DMS114 treated with DMSO at 0.1 percent for 48 hours (cell line): Measurements from ENCODE around the gene SHH.
A peak's percentile ranks its signal among the peaks of the same experiment; 100 is the strongest.

Experiments
- DNase-seq: peaks from one replicate; lab custom pipeline; 2025; ENCODE audit not compliant: unreplicated experiment; lab: John Stamatoyannopoulos, UW

SHH gene

GRCh38 chr7:155807789-155808548, 4.3 kb downstream of the SHH start:
- no peak for DNase-seq

DNA sequence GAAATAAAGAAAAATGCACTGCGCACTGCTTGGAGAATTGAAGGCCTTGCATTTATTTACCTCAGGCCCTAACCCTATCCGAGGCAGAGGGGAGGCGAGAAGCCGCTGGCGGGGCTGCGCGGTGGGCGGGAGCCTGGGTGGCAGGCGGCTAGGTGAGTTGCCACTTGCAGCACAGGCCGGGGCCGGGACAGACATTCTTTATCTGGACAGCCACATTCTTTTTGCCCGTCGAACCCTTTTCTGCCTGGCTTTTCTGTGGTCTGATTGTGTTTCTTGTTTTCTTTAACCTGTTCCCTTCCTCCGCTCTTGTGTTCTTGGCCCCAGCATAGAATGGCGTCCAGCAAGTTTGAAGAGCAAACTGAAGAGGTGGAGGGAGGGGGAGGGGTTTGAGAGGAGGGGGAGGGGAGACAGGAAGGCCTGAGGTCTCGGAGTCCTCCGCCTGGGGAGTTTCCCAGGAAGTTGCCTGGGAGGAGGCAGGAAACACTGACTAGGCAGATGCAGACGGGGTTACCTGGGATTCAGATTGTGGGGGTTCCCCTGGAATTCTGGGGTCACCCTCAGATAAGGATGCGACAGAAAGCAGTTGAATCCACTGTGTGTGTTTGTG, 5.1 kb downstream of the SHH start:
- no peak for DNase-seq

- no peak for DNase-seq
Measured at GRCh38 chr7:155806096-155806871, 6.0 kb downstream of the SHH start.

GRCh38 chr7:155805826-155806095, 6.5 kb downstream of the SHH start:
- DNase-seq = no peak

GRCh38 chr7:155804897-155805825, 7.1 kb downstream of the SHH start:
- DNase-seq = peak; percentile 21

DNA sequence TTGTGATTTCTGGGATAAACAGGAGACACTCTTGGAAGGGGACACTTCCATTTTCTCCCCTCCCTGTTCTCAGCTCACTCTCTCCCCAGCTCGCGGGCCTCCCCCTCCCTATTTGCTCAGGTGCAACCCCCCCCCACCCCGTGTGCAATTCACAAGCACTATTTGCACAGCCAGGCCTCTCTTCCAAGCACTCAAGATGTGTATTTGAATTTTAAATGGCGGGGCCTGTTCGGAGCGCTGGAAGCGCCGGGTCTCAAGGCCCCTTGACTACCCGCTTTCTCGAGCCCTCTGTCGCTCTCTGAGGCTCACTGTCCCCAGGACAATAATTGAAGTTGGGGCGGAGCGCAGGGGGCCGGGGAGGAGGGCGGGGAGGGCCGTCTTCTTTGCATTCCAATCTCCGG, 7.8 kb downstream of the SHH start:
- no peak for DNase-seq

GRCh38 chr7:155803418-155804376, 8.6 kb downstream of the SHH start:
- DNase-seq = no peak

DNA sequence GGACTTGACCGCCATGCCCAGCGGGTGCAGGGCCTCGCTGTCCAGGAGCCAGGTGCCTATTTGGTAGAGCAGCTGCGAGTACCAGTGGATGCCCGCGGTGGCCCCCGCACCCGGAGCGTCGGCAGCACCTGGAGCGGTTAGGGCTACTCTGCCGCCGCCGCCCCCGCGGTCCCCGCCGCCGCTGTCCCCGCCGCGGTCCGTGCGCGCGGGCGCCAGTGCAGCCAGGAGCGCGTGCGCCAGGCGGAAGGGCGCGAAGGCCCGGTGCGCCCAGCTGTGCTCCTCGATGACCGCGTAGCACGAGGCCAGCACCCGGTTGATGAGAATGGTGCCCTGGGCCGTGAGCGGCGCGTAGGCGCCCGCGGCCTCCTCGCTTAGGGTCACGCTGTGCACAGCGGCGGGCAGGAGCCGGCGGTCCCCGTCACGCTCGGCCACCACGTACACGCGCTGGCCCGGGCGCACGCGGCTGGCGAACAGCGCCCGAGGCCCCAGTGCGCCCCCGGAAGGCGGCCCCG, 9.3 kb downstream of the SHH start:
- no peak for DNase-seq

DNA sequence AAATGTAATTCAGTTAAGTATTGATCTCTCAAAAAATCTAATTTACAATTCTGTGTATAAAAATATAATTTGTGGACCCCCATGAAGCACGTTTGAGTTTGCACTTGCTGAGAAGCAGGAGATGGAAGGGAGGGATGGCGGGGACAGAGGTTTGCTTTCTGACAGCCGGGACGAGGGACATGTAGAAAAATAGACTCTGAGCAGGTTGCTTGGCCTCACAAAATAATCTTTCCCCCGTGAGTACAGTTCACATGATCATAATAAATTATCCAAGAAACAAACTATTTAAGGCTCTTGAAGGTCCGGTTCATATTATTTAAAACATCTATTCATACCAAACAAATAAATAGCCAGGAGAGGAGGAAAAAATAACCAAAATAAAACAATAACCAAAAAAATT, 10.0 kb downstream of the SHH start:
- DNase-seq = no peak

DNA sequence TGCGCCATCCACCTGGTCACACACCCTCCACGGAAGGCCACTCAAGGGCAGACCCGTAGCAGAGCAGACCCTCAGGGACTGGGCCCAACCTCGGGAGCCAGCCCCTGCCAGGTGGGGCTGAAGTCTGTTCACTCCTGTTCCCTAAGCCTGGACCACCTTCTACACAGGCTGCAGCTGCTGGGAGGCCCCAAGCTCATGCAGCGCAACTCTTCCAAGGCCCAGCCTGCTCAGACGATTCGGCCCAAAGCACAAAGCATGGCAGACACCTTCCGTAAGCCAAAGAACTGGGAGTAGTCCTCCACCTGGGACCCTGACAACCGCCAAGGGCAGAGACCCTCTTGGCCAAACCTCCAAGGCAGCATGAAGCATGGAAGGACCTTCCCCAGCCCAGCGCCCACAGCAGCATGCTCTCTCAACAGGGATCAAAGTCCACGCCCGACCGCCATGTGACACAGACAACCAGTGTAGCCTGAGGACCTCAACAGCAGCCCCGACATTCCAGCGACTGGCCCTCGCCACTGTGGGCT, 11.5 kb downstream of the SHH start:
- no peak for DNase-seq

DNA sequence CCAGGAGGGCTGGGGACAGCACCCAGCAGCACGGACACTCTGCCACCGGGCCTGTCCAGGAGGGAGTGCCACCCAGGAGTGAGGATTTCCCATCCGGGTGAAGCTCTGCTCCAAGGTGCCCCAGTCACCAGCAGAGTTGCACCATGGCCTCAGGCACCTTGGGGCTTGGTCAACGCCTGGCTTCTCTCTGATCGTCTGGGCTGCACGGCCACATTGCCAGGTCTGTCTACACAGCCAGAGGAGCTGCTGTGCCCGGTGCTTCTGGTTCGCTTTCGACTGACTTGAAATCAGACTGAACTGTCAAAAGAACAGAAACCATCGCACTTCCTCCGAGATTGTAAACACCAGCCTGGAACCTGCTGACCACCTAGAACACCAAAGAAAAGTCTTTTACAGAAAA, 12.0 kb downstream of the SHH start:
- DNase-seq = no peak

DNA sequence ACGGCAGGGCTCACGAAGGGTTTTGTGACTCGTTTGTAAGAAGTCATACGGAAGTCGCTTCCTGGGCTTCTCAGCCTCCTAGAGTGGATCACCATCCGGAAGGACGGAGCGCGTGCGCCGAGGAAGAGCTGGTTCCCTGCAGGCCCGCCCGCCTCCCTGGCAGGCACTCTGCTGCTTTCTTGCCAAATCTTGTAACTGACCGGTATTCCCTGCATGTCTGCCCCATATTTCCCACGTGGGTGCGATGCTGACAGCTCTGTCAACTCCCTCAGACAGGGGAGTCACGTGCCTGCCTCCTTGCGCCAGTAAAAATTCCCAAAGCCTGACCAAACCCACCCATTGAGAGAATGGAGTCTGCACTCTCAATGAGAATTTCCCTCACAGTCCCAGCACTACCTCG, 12.7 kb downstream of the SHH start:
- DNase-seq = no peak

DNA sequence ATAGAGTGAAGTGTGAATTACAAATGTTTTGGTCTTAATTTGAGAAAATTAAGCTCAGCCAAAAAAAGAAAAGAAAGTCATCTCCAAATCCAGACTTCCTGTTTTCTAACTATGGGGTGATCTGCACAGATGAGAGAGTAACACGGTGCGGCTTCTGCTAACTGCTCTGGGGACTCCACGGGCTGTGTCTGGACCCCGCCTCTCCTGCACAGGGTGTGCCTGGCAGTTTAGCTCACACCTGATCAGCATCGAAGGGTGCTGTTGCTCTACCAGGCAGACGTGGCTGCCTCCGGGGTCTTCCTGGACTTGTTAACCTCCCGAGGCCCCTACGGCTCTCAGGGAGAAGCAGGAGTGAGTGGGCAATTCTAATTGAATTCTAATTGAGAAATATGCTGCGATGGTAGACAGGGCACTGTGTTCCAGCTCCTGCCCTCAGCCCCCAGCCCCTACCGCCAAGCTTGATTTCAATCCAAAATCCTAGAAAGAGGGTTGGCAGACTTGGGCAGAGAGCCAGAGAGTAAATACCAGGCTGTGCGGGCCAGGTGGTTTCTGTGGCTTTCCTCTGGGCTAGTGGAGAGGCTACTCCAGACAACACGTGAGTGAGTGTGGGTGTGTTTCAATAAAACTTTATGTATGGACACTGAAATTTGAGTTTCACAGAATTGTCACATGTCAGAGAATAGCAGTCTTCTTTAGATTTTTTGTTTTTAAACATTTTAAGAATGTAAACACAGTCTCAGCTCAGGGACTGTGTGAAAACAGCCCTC, 13.4 kb downstream of the SHH start:
- DNase-seq = no peak

DNA sequence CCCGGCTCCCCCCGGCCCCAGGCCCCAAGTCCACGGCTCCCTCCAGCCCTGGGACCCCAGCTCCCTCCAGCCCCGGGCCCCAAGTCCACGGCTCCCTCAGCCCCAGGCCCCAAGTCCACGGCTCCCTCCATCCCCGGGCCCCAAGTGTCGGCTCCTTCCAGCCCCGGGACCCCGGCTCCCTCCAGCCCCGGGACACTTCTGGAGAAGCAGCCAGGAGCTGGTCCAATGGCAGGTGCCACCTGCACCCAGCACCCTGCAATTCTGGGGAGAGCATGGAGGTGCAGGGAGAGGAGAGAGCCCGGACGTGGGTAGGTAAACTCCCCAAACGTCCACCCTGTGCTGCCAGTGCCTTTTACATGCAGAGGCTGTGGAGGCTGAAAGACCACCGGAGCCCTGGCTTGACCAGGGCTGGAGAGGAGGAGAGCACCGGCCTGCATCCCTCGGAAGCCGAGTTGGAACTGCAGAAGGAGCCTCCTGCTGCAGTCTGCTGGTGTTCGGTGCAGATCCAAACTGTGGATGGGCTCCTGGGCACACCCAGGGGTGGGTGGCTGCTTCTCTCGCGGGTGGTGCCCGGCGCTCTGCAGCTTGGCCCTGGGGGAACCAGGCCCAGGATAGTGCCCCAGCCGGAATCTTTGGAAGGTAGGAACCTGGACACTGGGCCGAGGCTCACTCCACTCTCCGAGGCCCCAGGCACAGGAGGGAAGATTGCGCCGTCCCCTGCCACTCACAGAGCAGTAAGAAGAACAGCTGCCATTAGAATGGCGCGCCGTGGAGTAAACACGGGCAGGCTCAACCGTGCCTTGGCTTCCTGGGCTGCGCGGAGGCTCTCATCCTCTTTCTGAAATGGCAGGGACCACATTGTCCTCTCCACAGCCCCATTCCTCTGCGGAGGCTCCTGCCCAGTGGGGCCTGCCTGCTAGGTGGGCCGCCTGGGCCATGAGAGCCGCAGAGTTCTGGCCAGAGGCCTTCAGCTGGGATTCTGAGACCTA, 14.7 kb downstream of the SHH start:
- no peak for DNase-seq

- DNase-seq = no peak
Measured at GRCh38 chr7:155796381-155797261, 15.6 kb downstream of the SHH start.

DNA sequence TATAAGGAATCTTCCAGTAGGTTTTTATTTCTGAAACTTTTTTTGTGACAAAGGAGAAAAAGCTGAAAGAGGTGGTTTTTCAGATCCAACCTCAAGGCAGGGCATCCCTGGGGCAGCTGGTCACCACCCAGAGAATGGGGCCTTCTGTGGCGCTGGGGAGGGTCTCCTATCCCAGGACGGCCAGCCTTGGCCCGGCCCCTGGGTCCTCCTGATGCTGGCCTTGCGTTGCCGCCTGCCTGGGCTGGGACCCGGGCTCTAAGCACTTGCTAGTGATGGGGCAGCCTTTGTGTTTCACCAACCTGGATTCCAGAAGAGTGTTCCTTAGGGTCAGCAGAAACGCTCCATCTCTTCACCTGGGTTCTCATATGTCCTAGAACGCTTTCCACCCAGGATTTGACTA, 16.3 kb downstream of the SHH start:
- no peak for DNase-seq

DNA sequence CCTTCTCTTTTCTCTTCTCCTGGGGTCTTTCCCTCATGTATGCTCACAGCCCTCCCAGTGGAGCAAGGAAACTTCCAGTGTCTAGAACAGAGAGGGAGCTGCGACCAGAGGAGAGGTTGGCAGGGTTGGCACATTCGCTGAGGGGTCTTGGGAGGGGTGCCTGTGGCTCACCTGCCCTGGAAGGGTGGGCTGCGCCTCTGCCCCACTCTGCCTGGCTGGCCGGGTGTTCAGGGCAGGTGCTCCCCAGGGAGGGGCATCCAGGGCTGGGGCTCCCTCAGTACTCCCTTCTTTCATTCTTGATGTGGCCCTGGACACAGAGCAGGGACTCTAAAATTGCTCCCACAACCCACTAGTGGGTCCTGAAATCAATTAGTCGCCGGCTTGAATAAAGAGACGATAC, 16.9 kb downstream of the SHH start:
- DNase-seq = no peak
